Ammon's horn (tissue), 1 donor: ENCODE measurements around the gene PLD4.
"Not testable (repeated sequence)": the region's sequence is repeated elsewhere in the genome, so short reads cannot be mapped to it uniquely, and the experiment has no call there.

ENCODE experiments used
- DNase-seq: peaks from one replicate; pipeline ENCODE4 v3.0.0-alpha.2; 2016; ENCODE audit warnings: low spot score

Gene PLD4

GRCh38 chr14:104924421-104925213, at the start of gene PLD4:
TSS of gene PLD4 (plus strand) at chr14:104924879. CDS start at chr14:104927141, 2,262 bp downstream.
- no peak for DNase-seq

- no peak for DNase-seq
Measured at GRCh38 chr14:104875412-104875751, 49.3 kb upstream of the PLD4 start.

- no peak for DNase-seq
Measured at GRCh38 chr14:104875811-104876210, 48.9 kb upstream of the PLD4 start.

GRCh38 chr14:104876251-104876699, 48.4 kb upstream of the PLD4 start:
- no peak for DNase-seq

- DNase-seq: no peak
Measured at GRCh38 chr14:104877066-104877805, 47.4 kb upstream of the PLD4 start.

GRCh38 chr14:104877806-104878550, 46.7 kb upstream of the PLD4 start:
- DNase-seq: no peak

GRCh38 chr14:104878582-104878981, 46.1 kb upstream of the PLD4 start:
- no peak for DNase-seq

GRCh38 chr14:104879201-104879982, 45.3 kb upstream of the PLD4 start:
- DNase-seq: no peak

GRCh38 chr14:104879983-104880565, 44.6 kb upstream of the PLD4 start:
- no peak for DNase-seq

GRCh38 chr14:104880584-104881210, 44.0 kb upstream of the PLD4 start:
- DNase-seq: no peak

GRCh38 chr14:104881369-104881979, 43.2 kb upstream of the PLD4 start:
- DNase-seq: no peak

- DNase-seq: no peak
Measured at GRCh38 chr14:104882325-104882973, 42.2 kb upstream of the PLD4 start.

- DNase-seq: no peak
Measured at GRCh38 chr14:104882991-104883660, 41.6 kb upstream of the PLD4 start.

- no peak for DNase-seq
Measured at GRCh38 chr14:104883681-104884361, 40.9 kb upstream of the PLD4 start.

GRCh38 chr14:104884381-104884780, 40.3 kb upstream of the PLD4 start:
- not testable (repeated sequence) for DNase-seq

GRCh38 chr14:104885031-104885972, 39.4 kb upstream of the PLD4 start:
- DNase-seq: no peak

- no peak for DNase-seq
Measured at GRCh38 chr14:104885973-104886689, 38.5 kb upstream of the PLD4 start.
